Panc1 (cell line): Measurements from ENCODE around the gene CDR2L. TPM values are rescaled to one million over a fixed set of nuclear protein-coding genes. Genes with fewer than 3 reads are reported as not detected.

Source experiments
- ATAC-seq: fragments of 200-7000 bp; cut with Tn5 transposase; 2 replicates; pipeline ENCODE4 v1.9.1; 2020; ENCODE audit warnings: mild to moderate bottlenecking, moderate library complexity
- BruUV-seq: library from RNA; stranded (reverse); fragments of 400-500 nt; replicated peaks from 2 replicates; lab custom pipeline; 2021; lab: Mats Ljungman, UMichigan
- CTCF ChIA-PET: fragments of 300-600 bp; sonication (Branson Sonifier 250); formaldehyde crosslinking; loops from one replicate; lab custom pipeline; 2022; ENCODE audit warnings: antibody characterized with exemption; lab: Charles Lee
- POLR2A ChIA-PET: fragments of 300-600 bp; sonication (Branson Sonifier 250); formaldehyde crosslinking; loops from one replicate; lab custom pipeline; 2022; ENCODE audit warnings: antibody characterized with exemption; lab: Charles Lee
- DNase-seq: peaks from one replicate; pipeline ENCODE4 v3.0.0-alpha.2; 2010; ENCODE audit warnings: low read depth, low spot score
- H3K27ac ChIP-seq: 2 replicates; pipeline ENCODE4 v1.5.1; 2011; ENCODE audit warnings: mild to moderate bottlenecking, low read length, inconsistent platforms
- H3K27me3 ChIP-seq: fragments of 200-500 bp; sonication (Bioruptor generic); 2 replicates; pipeline ENCODE4 v1.6.0; 2014; ENCODE audit warnings: low read length, inconsistent platforms; ENCODE audit not compliant: control insufficient read depth, insufficient read depth
- H3K36me3 ChIP-seq: fragments of 200-500 bp; sonication (Bioruptor generic); 2 replicates; pipeline ENCODE4 v1.5.1; 2014; ENCODE audit warnings: inconsistent platforms, mild to moderate bottlenecking, low read length, moderate library complexity; ENCODE audit not compliant: control insufficient read depth, insufficient read depth
- H3K4me1 ChIP-seq: 2 replicates; pipeline ENCODE4 v1.5.1; 2011; ENCODE audit warnings: inconsistent platforms, mild to moderate bottlenecking, low read length, moderate library complexity; ENCODE audit not compliant: control insufficient read depth, insufficient read depth
- H3K4me3 ChIP-seq, 2 experiments: 2 replicates each; pipeline ENCODE4 v1.5.1; 2011 to 2012; ENCODE audit warnings: low read depth in 2 of 2, low read length in 2 of 2, mild to moderate bottlenecking in 2 of 2, inconsistent platforms in 1 of 2, moderate library complexity in 1 of 2
- H3K9me3 ChIP-seq: fragments of 200-500 bp; sonication (Bioruptor generic); 2 replicates; pipeline ENCODE4 v1.5.1; 2014; ENCODE audit warnings: low read depth, mild to moderate bottlenecking, inconsistent platforms, low read length, moderate library complexity; ENCODE audit not compliant: control insufficient read depth, insufficient read depth
- POLR2AphosphoS5 ChIP-seq: IDR thresholded peaks from 2 replicates; pipeline ENCODE4 v1.6.1; 2012; ENCODE audit warnings: mild to moderate bottlenecking, low read depth, low read length, moderate library complexity
- SIN3A ChIP-seq: IDR thresholded peaks from 2 replicates; pipeline ENCODE4 v1.6.1; 2012; ENCODE audit warnings: low read depth, mild to moderate bottlenecking, low read length, moderate library complexity, borderline replicate concordance; ENCODE audit not compliant: insufficient read depth
- TCF7L2 ChIP-seq: IDR thresholded peaks from 2 replicates; pipeline ENCODE4 v1.6.1; 2011; ENCODE audit warnings: mild to moderate bottlenecking, low read depth, low read length, inconsistent platforms
- in situ Hi-C: cut with HindIII; loops from 2 replicates; pipeline ENCODE4 v1.10.0; 2016; ENCODE audit warnings: low sequenced_read_pairs, low pct_unique_long_range_greater_than_20kb
- intact Hi-C: fragments of 100-400 bp; cut with micrococcal nuclease; formaldehyde crosslinking; loops from one replicate; pipeline ENCODE4 v1.10.0; 2022; ENCODE audit not compliant: unreplicated experiment
- total RNA-seq: library from RNA; stranded (reverse); gene quantifications from one replicate; pipeline ENCODE4 v1.2.1, GENCODE V29; 2021; ENCODE audit not compliant: unreplicated experiment
- TF ChIP-seq, protein P1 (sequence below): fragments of 450-650 bp; IDR thresholded peaks from 2 replicates; pipeline ENCODE4 v1.5.1; 2017; ENCODE audit warnings: mild to moderate bottlenecking
- TF ChIP-seq, protein P2 (sequence below), 2 experiments: IDR thresholded peaks; 2 replicates each; pipeline ENCODE4 v1.6.1; 2011 to 2012; ENCODE audit warnings: low read depth in 2 of 2, control low read depth in 1 of 2, low read length in 1 of 2, mild to moderate bottlenecking in 1 of 2, moderate library complexity in 1 of 2; ENCODE audit not compliant: insufficient read depth in 1 of 2

The CDR2L gene
- total RNA-seq, 1 experiment from 2014 or later: 32.0 TPM

DNA sequence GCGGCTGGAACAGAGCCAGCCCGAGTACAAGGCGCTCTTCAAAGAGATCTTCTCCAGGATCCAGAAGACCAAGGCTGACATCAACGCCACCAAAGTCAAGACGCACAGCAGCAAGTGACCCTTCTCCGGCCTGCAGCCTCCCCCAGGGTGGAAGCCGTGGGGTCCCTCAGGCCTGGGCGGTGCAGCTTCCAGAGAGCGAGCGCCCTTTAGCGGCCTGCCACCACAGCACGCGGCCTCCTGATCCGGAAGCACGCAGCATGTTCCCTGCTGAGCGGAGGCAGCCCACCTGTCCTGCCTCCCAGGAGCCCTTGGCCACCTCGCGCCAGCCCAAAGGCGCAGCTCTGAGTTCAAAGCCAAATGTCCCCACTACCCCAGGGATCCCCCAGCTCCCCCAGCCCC lies 16.5 kb downstream of the CDR2L start:
- in situ Hi-C loops: no loop called here
- POLR2A ChIA-PET: no interaction called here
- TF ChIP-seq, protein P1, sequence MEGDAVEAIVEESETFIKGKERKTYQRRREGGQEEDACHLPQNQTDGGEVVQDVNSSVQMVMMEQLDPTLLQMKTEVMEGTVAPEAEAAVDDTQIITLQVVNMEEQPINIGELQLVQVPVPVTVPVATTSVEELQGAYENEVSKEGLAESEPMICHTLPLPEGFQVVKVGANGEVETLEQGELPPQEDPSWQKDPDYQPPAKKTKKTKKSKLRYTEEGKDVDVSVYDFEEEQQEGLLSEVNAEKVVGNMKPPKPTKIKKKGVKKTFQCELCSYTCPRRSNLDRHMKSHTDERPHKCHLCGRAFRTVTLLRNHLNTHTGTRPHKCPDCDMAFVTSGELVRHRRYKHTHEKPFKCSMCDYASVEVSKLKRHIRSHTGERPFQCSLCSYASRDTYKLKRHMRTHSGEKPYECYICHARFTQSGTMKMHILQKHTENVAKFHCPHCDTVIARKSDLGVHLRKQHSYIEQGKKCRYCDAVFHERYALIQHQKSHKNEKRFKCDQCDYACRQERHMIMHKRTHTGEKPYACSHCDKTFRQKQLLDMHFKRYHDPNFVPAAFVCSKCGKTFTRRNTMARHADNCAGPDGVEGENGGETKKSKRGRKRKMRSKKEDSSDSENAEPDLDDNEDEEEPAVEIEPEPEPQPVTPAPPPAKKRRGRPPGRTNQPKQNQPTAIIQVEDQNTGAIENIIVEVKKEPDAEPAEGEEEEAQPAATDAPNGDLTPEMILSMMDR: no peak
- TF ChIP-seq, protein P2, sequence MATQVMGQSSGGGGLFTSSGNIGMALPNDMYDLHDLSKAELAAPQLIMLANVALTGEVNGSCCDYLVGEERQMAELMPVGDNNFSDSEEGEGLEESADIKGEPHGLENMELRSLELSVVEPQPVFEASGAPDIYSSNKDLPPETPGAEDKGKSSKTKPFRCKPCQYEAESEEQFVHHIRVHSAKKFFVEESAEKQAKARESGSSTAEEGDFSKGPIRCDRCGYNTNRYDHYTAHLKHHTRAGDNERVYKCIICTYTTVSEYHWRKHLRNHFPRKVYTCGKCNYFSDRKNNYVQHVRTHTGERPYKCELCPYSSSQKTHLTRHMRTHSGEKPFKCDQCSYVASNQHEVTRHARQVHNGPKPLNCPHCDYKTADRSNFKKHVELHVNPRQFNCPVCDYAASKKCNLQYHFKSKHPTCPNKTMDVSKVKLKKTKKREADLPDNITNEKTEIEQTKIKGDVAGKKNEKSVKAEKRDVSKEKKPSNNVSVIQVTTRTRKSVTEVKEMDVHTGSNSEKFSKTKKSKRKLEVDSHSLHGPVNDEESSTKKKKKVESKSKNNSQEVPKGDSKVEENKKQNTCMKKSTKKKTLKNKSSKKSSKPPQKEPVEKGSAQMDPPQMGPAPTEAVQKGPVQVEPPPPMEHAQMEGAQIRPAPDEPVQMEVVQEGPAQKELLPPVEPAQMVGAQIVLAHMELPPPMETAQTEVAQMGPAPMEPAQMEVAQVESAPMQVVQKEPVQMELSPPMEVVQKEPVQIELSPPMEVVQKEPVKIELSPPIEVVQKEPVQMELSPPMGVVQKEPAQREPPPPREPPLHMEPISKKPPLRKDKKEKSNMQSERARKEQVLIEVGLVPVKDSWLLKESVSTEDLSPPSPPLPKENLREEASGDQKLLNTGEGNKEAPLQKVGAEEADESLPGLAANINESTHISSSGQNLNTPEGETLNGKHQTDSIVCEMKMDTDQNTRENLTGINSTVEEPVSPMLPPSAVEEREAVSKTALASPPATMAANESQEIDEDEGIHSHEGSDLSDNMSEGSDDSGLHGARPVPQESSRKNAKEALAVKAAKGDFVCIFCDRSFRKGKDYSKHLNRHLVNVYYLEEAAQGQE (IDR thresholded peaks at IDR 0.05; ENCODE audit: insufficient read depth in 1 of 2, low read depth in 2 of 2, low read length in 1 of 2): no peak
- TF ChIP-seq SIN3A (no peak), POLR2AphosphoS5 (no peak), TCF7L2 (no peak)

DNA sequence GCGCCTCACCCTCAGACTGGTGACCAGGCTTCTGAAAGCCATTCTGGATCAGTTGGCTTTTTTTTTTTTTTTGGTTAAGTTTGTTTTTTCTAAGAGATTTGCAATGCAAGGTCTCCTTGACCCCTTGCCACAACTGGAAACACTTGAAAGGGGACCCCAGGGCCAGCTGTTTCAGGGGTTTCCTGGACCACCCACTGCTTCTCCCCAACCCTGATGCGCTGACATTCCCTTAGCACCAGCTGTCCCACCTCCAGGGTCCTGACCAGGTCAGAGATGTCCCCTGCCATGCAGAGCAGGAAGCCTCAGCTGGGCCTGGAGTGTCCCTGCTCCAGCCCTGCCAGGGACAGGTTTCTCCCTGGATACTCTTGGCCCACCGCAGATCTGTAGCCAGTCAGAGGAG lies 16.9 kb downstream of the CDR2L start:
- intact Hi-C loops: no loop called here
- ATAC-seq (no peak), DNase-seq (no peak)
- H3K27me3 ChIP-seq: no peaks in the 10 kb centered on the region
- no TSS peak for BruUV-seq
- in situ Hi-C loops: no loop called here
- POLR2A ChIA-PET: no interaction called here
- no peaks in the 10 kb centered on the region for H3K9me3 ChIP-seq
- H3K27ac ChIP-seq: no peak overlapping the region
- CTCF ChIA-PET: no interaction called here
- no peaks in the 10 kb centered on the region for H3K4me1 ChIP-seq
- no peaks in the 10 kb centered on the region for H3K36me3 ChIP-seq
- TF ChIP-seq SIN3A (no peak), POLR2AphosphoS5 (no peak)
- TF ChIP-seq, protein P1: no peak
- TF ChIP-seq, protein P2 (IDR thresholded peaks at IDR 0.05; ENCODE audit: insufficient read depth in 1 of 2, low read depth in 2 of 2, low read length in 1 of 2): no peak
- no peak overlapping the region for H3K4me3 ChIP-seq

More for the DNA sequence above, 16.5 kb downstream of the CDR2L start:
- no peak for DNase-seq
- no peak for ATAC-seq
- intact Hi-C loops: no loop called here
- no peaks in the 10 kb centered on the region for H3K36me3 ChIP-seq
- CTCF ChIA-PET: no interaction called here
- BruUV-seq: no TSS peak
- no peak overlapping the region for H3K27ac ChIP-seq
- H3K9me3 ChIP-seq: no peaks in the 10 kb centered on the region
- no peaks in the 10 kb centered on the region for H3K4me1 ChIP-seq
- H3K4me3 ChIP-seq: no peak overlapping the region
- H3K27me3 ChIP-seq: no peaks in the 10 kb centered on the region
